ENCODE results near the gene MRPL57. TPM values are rescaled to one million over a fixed set of nuclear protein-coding genes. Genes with fewer than 3 reads are reported as not detected.
"Not testable (repeated sequence)": the region's sequence is repeated elsewhere in the genome, so short reads cannot be mapped to it uniquely, and the experiment has no call there.

Gene MRPL57
- total and polyA plus RNA-seq, 11 donors: 19.0 to 51.6 (median 22.8) TPM

DNA sequence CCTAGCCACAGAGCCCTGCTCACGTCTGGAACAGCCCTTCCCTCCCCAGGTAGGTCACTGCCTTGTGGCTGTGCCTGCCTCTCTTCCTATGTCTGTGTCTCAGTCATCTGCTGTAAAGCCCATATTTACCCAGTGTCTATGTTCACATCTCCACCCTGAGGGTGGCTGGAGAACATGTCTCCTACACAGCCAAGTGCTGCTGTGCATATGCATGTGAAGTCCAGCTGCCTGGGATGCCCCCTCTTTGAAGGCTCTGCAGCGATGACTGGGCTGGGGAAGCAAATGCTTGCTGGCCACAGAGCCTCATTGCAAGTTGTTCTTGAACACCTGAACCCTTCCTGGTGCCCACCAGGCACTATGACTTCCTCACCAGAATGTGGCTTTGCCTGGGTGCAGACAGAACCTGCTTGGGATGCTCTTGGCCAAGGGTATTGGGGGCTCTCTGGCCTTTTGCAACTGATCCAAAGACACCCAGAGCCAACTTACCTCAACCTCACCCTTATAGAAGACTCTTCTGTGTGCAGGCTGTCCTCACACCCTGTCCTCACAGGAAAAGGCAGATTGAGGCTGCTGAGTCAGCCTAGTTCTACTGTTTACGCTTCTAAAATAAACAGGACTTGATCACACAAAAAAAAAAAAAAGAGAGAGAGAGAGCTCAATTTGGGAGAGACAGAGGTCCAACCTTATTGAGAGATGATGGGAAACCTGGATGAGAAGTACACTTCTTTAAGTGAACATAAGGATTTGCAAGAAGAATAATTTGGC, 26.5 kb downstream of the MRPL57 start:
- WGBS, 4 donors: 46 to 74% (median 57%) methylated on average over 2 to 3 of the region's 3 CpGs
- intact Hi-C loops (cut with DNase I): no loop called here
- H3K4me3 ChIP-seq: no peak overlapping the region
- DNase-seq (no peak), ATAC-seq (no peak)
- H3K9me3 ChIP-seq: no peaks in the 10 kb centered on the region
- no peaks in the 10 kb centered on the region for H3K27me3 ChIP-seq
- TF ChIP-seq CTCF (IDR thresholded peaks at IDR 0.05): no peak
- no peak for TF ChIP-seq POLR2A (IDR thresholded peaks at IDR 0.05)
- no peaks in the 10 kb centered on the region for H3K4me1 ChIP-seq
- H3K27ac ChIP-seq: no peak overlapping the region
- no peaks in the 10 kb centered on the region for H3K36me3 ChIP-seq

DNA sequence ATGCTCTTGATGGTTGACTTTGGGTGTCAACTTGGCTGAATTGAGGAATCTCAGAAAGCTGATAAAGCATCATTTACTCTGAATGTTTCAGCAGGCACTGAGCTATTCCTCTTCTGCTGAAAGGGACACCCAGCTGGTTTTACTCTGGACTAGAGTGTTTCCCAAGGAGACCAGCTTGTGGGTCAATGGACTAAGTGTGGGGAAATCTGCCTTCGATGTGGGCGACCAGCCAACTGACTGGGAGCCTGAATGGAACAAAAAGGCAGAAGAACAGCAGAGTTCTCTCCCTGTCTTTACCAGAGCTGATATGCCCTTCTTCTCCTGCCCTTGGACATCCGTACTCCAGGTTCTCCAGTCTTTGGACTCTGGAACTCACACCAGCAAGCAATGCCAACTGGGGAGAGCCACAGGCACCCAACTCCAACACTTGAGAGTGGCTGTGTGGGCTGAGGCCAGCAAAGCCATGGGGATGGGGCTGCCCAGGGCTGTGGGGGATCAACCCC, 32.2 kb downstream of the MRPL57 start:
- no peak for DNase-seq
- Histone ChIP-seq H3K9me3 (no peaks in the 10 kb centered on the region), H3K4me3 (no peak overlapping the region), H3K36me3 (no peaks in the 10 kb centered on the region), H3K4me1 (no peaks in the 10 kb centered on the region), H3K27me3 (peaks cover 0 to 3% (median 0%) of the 10 kb centered on the region in 9 donors), H3K27ac (no peak overlapping the region)
- intact Hi-C loops (cut with DNase I): no loop called here
- no peak for ATAC-seq
- no peak for TF ChIP-seq POLR2A (IDR thresholded peaks at IDR 0.05)
- TF ChIP-seq CTCF (IDR thresholded peaks at IDR 0.05): no peak
- WGBS, 4 donors: 81 to 90% (median 84%) methylated on average over 3 of the region's 3 CpGs

DNA sequence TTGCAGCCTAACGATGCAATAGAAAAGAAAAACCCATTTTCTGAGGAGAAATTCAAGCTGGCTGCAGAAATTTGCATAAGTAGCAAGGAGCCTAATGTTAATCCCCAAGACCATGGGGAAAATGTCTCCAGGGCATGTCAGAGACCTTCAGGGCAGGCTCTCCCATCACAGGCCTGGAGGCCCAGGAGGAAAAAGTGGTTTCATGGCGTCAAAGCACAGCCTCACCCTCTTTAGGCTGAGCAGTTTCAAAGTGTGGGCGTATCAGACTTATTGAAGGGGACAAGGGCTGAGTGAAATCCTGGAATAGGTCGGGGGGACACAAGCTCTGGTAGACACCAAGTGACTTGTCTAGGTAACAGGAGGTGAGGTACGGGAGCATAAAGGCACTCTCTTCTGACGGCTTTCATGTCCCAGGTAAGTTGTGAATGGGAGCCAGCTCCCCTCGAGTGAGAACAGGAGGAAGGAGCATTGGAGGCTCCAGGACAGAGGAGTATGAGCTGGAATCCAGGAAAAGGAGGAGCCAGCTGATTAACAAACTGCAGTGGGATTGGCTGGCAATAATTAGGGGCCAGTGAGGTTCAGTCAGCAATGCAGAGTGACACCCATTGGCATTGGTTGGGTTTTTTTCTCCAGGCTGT, 35.8 kb downstream of the MRPL57 start:
- peaks cover 0 to 4% (median 0%) of the 10 kb centered on the region in 9 donors for H3K27me3 ChIP-seq
- 78 to 88% (median 80%) methylated on average over 7 of the region's 7 CpGs for WGBS, 4 donors
- ATAC-seq (no peak), DNase-seq (no peak)
- TF ChIP-seq POLR2A (IDR thresholded peaks at IDR 0.05) (no peak), CTCF (IDR thresholded peaks at IDR 0.05) (no peak)
- intact Hi-C loops (cut with DNase I): no loop called here
- H3K27ac ChIP-seq: no peak overlapping the region
- H3K9me3 ChIP-seq: no peaks in the 10 kb centered on the region
- no peaks in the 10 kb centered on the region for H3K4me1 ChIP-seq
- H3K4me3 ChIP-seq: no peak overlapping the region
- H3K36me3 ChIP-seq: no peaks in the 10 kb centered on the region

DNA sequence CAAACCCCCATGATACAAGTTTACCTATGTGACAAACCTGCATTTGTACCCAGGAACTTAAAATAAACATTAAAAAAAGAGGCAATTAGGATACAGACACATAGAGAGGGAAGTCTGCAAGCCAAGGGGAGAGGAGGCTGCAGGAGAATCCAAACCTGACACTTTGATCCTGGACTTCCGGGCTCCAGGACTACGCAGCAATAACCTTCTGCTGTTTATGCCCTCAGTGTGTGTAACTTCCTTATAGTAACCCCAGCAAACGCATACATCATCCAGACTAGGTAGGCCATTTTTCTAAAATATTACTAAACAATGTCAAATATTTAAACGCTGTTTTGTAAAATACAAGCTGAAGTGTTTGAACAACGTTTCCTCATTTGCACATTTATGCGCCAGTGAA, 39.0 kb downstream of the MRPL57 start:
- H3K4me3 ChIP-seq; H3K9me3 ChIP-seq; H3K4me1 ChIP-seq; ATAC-seq; intact Hi-C loops (cut with DNase I); H3K27me3 ChIP-seq; DNase-seq; H3K36me3 ChIP-seq; H3K27ac ChIP-seq: not testable (repeated sequence)
- 84 to 91% (median 90%) methylated on average over 6 of the region's 6 CpGs for WGBS, 4 donors
